ENCODE results near the gene TBXT.
A peak's percentile ranks its signal among the peaks of the same experiment; 100 is the strongest.
"Not testable (repeated sequence)": the region's sequence is repeated elsewhere in the genome, so short reads cannot be mapped to it uniquely, and the experiment has no call there.

The TBXT gene

DNA sequence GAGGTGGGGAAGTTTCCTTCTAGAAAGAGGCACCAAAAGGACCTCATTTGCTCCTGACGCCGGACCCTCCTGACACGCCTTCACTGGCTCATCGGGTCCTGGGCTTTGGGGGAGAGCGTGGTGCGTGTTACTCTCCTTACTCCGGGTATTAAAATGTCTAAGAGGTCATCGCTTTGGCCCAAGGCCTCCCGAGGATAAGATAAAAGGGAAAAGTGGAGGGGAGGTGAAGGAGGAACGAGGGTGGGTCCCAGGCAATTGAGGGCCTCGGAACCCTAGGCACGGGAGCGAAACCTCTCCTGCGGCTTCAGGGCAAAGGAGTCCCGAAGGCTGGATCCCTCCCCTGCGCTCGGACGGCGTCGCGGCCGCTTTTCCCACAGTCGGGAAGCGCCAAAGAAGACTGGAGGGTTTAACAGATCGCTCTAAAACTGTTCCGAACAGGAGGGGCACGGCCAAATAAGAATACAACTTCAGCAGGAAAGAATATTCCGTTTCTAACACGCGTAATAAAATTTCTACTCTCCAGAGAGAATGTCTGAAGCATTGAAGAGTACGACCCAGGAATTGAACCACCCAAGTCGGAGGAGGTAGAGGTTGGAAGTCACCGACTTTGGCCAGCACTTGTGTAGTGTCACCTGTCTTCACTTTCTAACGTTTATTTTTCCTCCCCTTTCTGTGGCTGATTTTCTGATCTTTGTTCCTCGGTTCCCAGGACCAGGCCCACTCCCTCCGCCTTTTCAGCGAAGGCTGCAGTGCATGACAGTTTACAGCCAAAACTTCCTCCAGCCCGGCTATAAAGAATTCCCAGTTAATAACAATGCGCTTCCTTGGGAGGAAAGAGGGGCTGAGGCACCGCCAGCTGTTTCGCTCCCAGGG, 2.1 kb upstream of the TBXT start:
- no peak for DNase-seq

- DNase-seq: no peak
These were observed 1.2 kb upstream of the TBXT start for GRCh38 chr6:166168616-166169548.

- DNase-seq: no peak
These were observed 356 bp downstream of the TBXT start for GRCh38 chr6:166167258-166167731.

DNA sequence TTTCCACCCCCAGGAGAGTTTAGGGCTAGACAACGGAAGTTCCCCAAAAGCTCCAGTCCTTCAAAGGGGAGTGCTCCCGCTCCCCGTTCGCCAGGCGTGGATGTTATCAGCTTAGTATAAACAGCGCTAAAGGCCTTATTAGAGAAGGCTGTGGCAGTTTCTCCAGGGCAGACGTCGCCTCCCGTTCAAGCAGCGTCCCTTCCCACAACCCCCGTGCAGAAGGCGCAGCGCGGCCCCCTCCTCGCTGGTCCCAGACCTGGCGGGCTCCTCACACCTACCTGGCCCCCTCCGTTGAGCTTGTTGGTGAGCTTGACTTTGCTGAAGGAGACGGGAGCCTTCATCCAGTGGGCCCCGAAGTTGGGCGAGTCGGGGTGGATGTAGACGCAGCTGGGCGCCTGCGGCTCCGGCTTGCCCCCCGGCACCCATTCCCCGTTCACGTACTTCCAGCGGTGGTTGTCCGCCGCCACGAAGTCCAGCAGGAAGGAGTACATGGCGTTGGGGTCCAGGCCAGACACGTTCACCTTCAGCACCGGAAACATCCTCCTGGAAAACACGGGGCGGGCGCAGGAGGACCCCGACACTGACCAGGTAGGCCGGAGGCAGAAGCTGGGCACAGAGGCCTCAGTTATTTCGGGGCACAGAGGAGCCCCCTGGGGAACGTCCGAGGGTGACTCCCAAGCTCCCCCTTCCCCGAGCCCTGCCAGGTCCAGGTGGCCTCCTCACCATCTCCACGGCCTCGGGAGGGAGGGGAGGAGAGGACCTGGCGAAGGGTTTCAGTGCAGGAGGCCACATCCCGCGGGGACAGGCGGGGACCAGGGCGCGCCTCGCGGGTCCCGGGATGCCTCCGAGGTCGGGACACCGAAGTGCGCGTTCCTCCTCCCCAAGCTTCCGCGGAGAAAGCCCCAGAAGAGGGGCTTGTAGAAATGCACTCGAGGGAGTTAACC, 1.1 kb downstream of the TBXT start:
- DNase-seq: no peak

DNA sequence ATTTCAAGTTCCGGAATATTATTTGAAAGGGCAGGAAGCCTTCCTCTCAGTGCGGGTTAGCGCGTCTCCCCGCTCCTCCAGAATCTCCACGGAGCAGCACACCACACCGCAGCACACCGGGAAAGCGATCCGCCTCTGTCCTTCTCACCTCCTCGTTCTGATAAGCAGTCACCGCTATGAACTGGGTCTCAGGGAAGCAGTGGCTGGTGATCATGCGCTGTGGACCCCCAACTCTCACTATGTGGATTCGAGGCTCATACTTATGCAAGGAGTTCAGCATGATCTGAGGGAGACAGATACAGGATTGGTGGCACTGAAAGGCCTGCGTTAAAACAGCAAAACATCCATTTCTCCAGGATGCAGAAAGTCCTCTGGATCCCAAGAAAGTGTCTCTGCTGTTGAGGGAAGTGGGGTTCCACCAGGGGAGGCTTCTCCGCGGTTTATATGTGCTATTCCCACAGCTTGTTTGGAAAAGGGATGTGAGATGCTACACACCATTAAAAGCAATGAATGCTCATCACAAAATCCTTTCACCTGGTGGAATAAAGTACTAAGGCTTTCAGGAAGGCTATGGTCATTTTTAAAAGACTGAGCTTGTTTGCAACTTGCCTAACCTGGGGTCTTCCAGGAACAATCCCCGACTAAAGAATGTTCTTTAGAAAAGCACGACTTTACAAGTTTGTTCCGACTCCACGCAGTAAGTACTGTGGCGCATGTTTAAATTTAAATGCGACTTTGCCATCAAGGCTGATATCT, 1.9 kb downstream of the TBXT start:
- DNase-seq: no peak

GRCh38 chr6:166162599-166163342, 4.9 kb downstream of the TBXT start:
- peak; percentile 66 for DNase-seq

DNA sequence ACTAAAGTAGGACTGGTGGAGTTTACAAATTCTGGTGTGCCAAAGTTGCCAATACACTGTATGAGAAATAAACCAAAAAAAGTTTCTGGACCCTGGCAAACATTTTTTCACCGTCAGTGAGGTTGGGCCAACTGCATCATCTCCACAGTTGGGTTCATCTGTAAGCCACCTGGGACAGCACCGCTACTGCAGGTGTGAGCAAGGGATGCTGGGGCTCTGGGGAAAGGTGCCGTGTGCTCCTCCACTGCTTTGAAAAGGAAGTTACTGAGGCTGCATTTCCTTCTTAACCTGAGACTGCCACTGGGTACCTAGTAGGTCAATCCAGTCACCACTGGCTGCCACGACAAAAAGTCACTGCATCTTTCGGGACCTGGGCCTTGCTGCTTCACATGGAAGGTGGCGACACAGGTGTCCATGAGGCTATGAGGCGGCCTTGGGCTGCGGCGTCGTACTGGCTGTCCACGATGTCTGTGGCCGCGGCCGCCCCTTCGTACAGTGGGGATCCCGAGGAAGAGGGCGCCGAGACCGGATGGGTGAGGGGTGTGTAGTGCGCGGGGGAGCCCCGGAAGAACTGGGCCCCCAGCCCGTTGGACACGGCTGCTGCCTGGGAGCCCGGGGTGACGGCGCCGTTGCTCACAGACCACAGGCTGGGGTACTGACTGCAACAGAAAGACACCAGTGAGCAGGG, 9.6 kb downstream of the TBXT start:
- no peak for DNase-seq

GRCh38 chr6:166156942-166157341, 10.7 kb downstream of the TBXT start:
- no peak for DNase-seq

GRCh38 chr6:166153966-166154365, 13.7 kb downstream of the TBXT start:
- DNase-seq: no peak

DNA sequence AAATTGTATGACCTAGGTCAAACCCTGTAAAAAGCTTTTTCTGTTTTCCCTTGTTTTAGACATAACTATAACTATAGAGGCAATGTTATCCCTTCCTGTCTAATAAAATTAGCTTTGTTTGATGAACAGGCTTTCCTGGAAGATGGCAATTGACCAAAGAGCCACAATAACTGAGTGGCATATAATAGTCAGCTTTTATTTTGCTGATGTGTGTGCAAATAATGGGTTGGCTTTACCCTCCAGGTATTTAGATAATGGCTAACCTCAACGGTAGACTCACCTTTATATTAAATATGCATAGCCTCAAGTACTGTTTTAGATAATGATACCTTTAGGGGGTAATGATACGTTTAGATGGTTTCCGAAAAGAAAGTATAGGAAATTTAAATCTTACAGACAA, 15.0 kb downstream of the TBXT start:
- no peak for DNase-seq

DNA sequence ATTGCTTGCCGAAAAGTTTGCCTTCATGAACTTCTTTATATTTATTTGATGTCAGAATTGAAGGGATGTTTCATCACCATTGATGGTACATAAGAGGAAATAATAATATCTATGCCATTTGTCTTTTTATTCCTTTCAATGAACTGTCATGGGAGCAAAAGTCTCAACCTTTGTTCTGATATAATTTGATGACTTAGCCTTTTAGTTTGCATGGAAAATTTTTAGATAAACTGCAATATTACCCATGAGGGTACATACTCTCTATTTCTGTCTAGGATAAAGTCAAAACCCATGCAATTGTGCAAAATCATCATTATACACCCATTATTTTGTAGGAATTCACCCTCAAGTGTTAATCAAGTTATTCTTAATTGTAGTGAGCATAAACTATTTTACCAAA, 15.9 kb downstream of the TBXT start:
- DNase-seq: no peak

DNA sequence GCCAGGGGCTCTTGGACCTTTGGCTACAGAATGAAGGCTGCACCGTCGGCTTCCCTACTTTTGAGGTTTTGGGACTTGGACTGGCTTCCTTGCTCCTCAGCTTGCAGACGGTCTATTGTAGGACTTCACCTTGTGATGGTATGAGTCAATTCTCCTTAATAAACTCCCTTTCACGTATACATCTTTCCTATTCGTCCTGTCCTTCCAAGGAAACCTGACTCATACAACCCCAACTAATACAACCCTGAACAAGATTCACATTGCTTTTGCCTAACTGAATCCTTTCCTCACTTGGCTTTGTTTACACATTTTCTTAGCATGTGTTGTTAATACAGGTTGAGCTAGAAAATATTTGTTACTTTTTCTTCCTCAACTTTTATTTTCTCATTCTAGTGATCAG, 21.9 kb downstream of the TBXT start:
- no peak for DNase-seq

DNA sequence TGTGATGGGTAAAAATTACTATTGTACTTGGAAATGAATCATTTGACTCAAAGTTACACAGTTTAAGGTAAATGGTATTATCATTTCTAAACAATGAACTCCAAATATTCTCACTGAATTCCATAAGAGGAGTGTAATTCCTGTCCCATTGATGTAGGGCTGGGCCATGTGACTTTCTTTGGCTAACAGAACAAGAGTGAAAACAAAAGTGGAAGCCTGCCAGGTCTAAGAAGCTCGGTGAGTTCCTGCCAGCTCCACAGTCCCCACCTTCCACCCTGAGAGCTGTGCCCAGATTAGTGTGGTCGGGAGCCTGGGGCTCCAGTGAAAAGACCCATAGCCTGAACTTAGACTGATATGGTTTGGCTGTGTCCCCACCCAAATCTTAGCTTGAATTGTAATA, 24.6 kb downstream of the TBXT start:
- no peak for DNase-seq

GRCh38 chr6:166127624-166128472, 39.8 kb downstream of the TBXT start:
- DNase-seq: no peak

GRCh38 chr6:166123115-166123514, 44.5 kb downstream of the TBXT start:
- not testable (repeated sequence) for DNase-seq

DNA sequence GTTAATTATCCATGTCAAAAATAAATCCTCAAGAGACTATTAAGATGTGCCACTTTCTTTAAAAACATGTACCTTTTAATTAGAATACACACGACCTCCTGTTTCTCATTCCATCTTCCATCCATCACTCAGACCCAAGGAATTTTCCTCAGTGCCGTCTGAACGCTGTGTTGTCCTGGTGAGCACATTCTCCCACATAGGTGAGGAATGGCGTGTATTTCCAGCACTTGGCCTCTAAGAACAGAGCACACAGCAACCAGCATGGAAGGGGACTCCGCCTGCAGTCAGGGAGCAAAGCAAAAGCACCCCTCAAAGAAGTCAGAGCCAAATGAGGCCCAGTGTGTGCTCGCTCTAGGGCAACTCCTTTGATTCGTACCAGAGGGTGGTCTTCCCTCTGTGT, 45.9 kb downstream of the TBXT start:
- no peak for DNase-seq

- no peak for DNase-seq
These were observed 48.3 kb downstream of the TBXT start for GRCh38 chr6:166119116-166119911.

GRCh38 chr6:166115609-166116008, 52.0 kb downstream of the TBXT start:
- no peak for DNase-seq

DNA sequence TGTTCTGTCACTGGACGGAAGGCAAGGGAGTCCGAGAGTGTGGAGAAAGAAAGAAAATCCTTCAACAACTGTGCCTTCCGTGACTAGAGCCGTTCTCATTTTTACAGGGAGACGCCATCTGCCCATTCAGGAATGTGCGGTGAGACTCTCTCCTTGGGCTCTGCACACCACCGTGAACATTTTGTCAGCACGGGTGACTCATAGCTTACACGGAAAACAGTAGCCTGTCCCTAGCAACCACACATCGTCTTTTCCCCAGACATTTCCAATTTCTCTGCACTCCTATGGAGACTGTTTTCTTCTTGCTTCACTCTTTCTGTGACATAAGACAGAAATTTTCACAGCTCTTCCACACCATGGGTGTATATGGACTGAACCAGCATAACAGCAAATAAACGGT, 55.1 kb downstream of the TBXT start:
- DNase-seq: no peak

All from stimulated activated CD4-positive, alpha-beta T cell treated with anti-CD3 and anti-CD28 coated beads, Interleukin-15, amount 100 ng/mL, for 24 hours (primary cell).